Prostate gland (tissue), 2 donors: Measurements from ENCODE around the gene HDAC4.

Source experiments
- CTCF ChIP-seq, 4 experiments: fragments of 200-600 bp in 2 of 4; fragments of 450-650 bp in 2 of 4; sonication (generic) in 2 of 4; IDR thresholded peaks; 1 replicate in 3 of 4; 2 replicates in 1 of 4; pipeline ENCODE4 v1.5.1; 2016 to 2019; ENCODE audit warnings: antibody characterized with exemption in 4 of 4, mild to moderate bottlenecking in 2 of 4, moderate library complexity in 2 of 4
- POLR2A ChIP-seq: fragments of 450-650 bp; IDR thresholded peaks from one replicate; pipeline ENCODE4 v1.6.1; 2016; ENCODE audit warnings: antibody characterized with exemption, mild to moderate bottlenecking
- POLR2AphosphoS5 ChIP-seq: sonication (generic); formaldehyde crosslinking; IDR thresholded peaks from one replicate; pipeline ENCODE4 v1.6.1; 2017; ENCODE audit warnings: antibody characterized with exemption

GRCh38 chr2:239093952-239094351, 306.9 kb downstream of the HDAC4 start:
- TF ChIP-seq CTCF (IDR thresholded peaks at IDR 0.05) (no peak), POLR2A (no peak), POLR2AphosphoS5 (no peak)
